Loucy (cell line): ENCODE results near the gene SNX10.

Source experiments
- H2AFZ ChIP-seq: fragments of 200-600 bp; sonication (generic); 2 replicates; pipeline ENCODE4 v1.6.0; 2016; ENCODE audit warnings: antibody characterized with exemption, mild to moderate bottlenecking, low read length, moderate library complexity
- H3F3A ChIP-seq: fragments of 200-600 bp; 2 replicates; pipeline ENCODE4 v1.6.0; 2016; ENCODE audit warnings: antibody characterized with exemption, low read depth, mild to moderate bottlenecking
- H3K27me3 ChIP-seq: fragments of 200-600 bp; sonication (generic); 2 replicates; pipeline ENCODE4 v1.6.1; 2014; ENCODE audit warnings: low read length, mild to moderate bottlenecking; ENCODE audit not compliant: insufficient read depth, poor library complexity, severe bottlenecking
- H3K36me3 ChIP-seq: fragments of 200-600 bp; sonication (generic); 2 replicates; pipeline ENCODE4 v1.6.1; 2016; ENCODE audit warnings: low read length; ENCODE audit not compliant: insufficient read depth
- H3K4me1 ChIP-seq: fragments of 200-600 bp; sonication (generic); 2 replicates; pipeline ENCODE4 v1.5.1; 2014; ENCODE audit warnings: low read length, mild to moderate bottlenecking; ENCODE audit not compliant: insufficient read depth, poor library complexity, severe bottlenecking
- H3K4me2 ChIP-seq: fragments of 200-600 bp; sonication (generic); 2 replicates; pipeline ENCODE4 v1.6.0; 2014; ENCODE audit warnings: antibody characterized with exemption, low read length, low read depth, mild to moderate bottlenecking; ENCODE audit not compliant: poor library complexity, severe bottlenecking
- H3K4me3 ChIP-seq: fragments of 200-600 bp; sonication (generic); 2 replicates; pipeline ENCODE4 v1.5.1; 2014; ENCODE audit warnings: low read length, mild to moderate bottlenecking, mixed read lengths; ENCODE audit not compliant: poor library complexity, severe bottlenecking
- H3K79me2 ChIP-seq: fragments of 200-600 bp; sonication (generic); 2 replicates; pipeline ENCODE4 v1.6.1; 2014; ENCODE audit warnings: low read length; ENCODE audit not compliant: insufficient read depth
- H3K9ac ChIP-seq: fragments of 200-600 bp; sonication (generic); 2 replicates; pipeline ENCODE4 v1.6.0; 2014; ENCODE audit warnings: mild to moderate bottlenecking, low read depth, low read length, moderate library complexity; ENCODE audit not compliant: poor library complexity, severe bottlenecking
- H3K9me2 ChIP-seq: fragments of 200-600 bp; sonication (generic); replicated peaks from 2 replicates; pipeline ENCODE4 v1.6.1; 2016; ENCODE audit warnings: low read depth, low read length, mixed read lengths
- H3K9me3 ChIP-seq: fragments of 200-600 bp; sonication (generic); 2 replicates; pipeline ENCODE4 v1.6.1; 2014; ENCODE audit warnings: mild to moderate bottlenecking, antibody characterized with exemption, low read length, low read depth; ENCODE audit not compliant: insufficient read depth
- H4K20me1 ChIP-seq: fragments of 200-600 bp; sonication (generic); 2 replicates; pipeline ENCODE4 v1.6.0; 2014; ENCODE audit warnings: antibody characterized with exemption, low read length, mild to moderate bottlenecking; ENCODE audit not compliant: insufficient read depth, poor library complexity, severe bottlenecking
- EZH2phosphoT487 ChIP-seq: fragments of 200-600 bp; IDR thresholded peaks from 2 replicates; pipeline ENCODE4 v1.6.1; 2018; ENCODE audit warnings: antibody characterized with exemption, mild to moderate bottlenecking, moderate library complexity, borderline replicate concordance
- TF ChIP-seq, protein P1 (sequence below): fragments of 200-600 bp; sonication (generic); conservative IDR thresholded peaks from 2 replicates; pipeline ENCODE4 v1.5.1; 2014; ENCODE audit warnings: mild to moderate bottlenecking, antibody characterized with exemption, low read length

Gene SNX10

DNA sequence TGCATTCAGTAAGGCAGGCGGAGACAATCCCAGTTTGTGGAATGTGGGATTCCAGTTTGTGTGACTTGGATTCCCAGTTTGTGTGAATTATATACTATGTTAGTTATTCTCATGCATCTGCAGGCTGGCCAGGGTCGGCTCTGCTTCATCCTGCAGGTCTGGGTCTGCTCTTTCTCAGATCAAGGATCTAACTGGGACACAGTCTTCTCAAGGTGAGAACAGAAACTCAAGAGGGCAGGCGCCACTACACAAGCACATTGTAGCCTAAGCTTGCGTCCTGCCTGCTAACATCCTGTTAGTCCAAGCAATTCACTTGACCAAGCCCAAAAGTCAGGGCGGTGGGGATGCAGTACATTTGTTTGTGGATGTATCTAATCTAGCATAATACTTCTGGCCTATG is 131.1 kb downstream of the SNX10 start:
- Histone ChIP-seq H3K36me3 (no peaks in the 10 kb centered on the region), H3K27me3 (no peaks in the 10 kb centered on the region), H3F3A (no peaks in the 10 kb centered on the region), H3K4me3 (no peak overlapping the region), H2AFZ (no peak overlapping the region), H3K4me2 (no peak overlapping the region), H3K79me2 (no peaks in the 10 kb centered on the region), H3K4me1 (peaks cover 11% of the 10 kb centered on the region), H3K9ac (no peak overlapping the region), H3K9me3 (no peaks in the 10 kb centered on the region), H3K9me2 (no peaks in the 10 kb centered on the region), H4K20me1 (no peaks in the 10 kb centered on the region)
- TF ChIP-seq, protein P1, sequence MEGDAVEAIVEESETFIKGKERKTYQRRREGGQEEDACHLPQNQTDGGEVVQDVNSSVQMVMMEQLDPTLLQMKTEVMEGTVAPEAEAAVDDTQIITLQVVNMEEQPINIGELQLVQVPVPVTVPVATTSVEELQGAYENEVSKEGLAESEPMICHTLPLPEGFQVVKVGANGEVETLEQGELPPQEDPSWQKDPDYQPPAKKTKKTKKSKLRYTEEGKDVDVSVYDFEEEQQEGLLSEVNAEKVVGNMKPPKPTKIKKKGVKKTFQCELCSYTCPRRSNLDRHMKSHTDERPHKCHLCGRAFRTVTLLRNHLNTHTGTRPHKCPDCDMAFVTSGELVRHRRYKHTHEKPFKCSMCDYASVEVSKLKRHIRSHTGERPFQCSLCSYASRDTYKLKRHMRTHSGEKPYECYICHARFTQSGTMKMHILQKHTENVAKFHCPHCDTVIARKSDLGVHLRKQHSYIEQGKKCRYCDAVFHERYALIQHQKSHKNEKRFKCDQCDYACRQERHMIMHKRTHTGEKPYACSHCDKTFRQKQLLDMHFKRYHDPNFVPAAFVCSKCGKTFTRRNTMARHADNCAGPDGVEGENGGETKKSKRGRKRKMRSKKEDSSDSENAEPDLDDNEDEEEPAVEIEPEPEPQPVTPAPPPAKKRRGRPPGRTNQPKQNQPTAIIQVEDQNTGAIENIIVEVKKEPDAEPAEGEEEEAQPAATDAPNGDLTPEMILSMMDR: no peak
- TF ChIP-seq EZH2phosphoT487: no peak

DNA sequence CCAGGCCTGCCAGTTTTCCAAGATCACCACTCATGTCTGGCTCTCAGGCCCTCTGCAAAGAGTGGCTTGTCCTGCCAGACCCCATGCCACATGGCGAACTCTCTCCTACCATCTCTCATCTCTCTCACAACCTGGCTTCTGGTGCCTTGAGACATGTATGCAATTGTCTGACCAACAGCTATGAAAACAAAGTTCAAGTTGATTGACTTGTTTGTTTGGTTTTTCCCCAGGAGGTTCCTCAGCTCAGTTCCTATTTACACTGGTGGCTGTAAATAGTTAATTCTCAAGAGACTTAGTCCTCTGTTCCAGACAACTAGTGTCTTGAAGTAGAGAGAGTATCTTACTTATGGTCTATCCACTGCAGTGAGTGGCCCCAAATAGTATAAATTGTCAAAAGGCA is 131.8 kb downstream of the SNX10 start:
- Histone ChIP-seq H3K4me1 (peaks cover 11% of the 10 kb centered on the region), H3K4me3 (no peak overlapping the region), H3K79me2 (no peaks in the 10 kb centered on the region), H3K36me3 (no peaks in the 10 kb centered on the region), H3K9me2 (no peaks in the 10 kb centered on the region), H3K9me3 (no peaks in the 10 kb centered on the region), H3K27me3 (no peaks in the 10 kb centered on the region), H3K9ac (no peak overlapping the region), H3F3A (no peaks in the 10 kb centered on the region), H4K20me1 (no peaks in the 10 kb centered on the region), H2AFZ (no peak overlapping the region), H3K4me2 (no peak overlapping the region)
- no peak for TF ChIP-seq EZH2phosphoT487
- TF ChIP-seq, protein P1: no peak
